ENCODE measurements around the gene SACM1L. TPM values are rescaled to one million over a fixed set of nuclear protein-coding genes. Genes with fewer than 3 reads are reported as not detected.
A peak's percentile ranks its signal among the peaks of the same experiment; 100 is the strongest.

The SACM1L gene
- total RNA-seq, 4 donors from 2014 or later: 7.7 to 28.7 (median 9.1) TPM

GRCh38 chr3:45677033-45677446 lies 12.2 kb upstream of the SACM1L start:
- peak overlapping the region in 2 of 4 donors; percentile 0 to 13 for H3K4me3 ChIP-seq
- TF ChIP-seq CTCF (IDR thresholded peaks at IDR 0.05 in 4 of 5, conservative IDR thresholded peaks at IDR 0.05 in 1 of 5) (no peak), POLR2A (IDR thresholded peaks at IDR 0.05) (peak in 1 of 2 donors; percentile 25)
- H3K27ac ChIP-seq: peak overlapping the region; percentile 94 to 95 (median 94)
- H3K36me3 ChIP-seq: peaks cover 0 to 51% of the 10 kb centered on the region in 2 donors
- H3K9me3 ChIP-seq: no peaks in the 10 kb centered on the region
- H3K27me3 ChIP-seq: no peaks in the 10 kb centered on the region
- peak; percentile 86 to 91 for DNase-seq
- ATAC-seq: peak; percentile 97 to 99
- in situ Hi-C loops (cut with MboI; ENCODE audit: low sequenced_read_pairs in 4 of 4): no loop called here
- intact Hi-C loops (cut with DNase I; ENCODE audit: low total_unique reads): no loop called here
- H3K4me1 ChIP-seq: peaks cover 27 to 40% of the 10 kb centered on the region in 2 donors

GRCh38 chr3:45677841-45678240 lies 11.4 kb upstream of the SACM1L start:
- Histone ChIP-seq H3K27ac (peak overlapping the region; percentile 94 to 95 (median 94)), H3K36me3 (peaks cover 0 to 43% of the 10 kb centered on the region in 2 donors)
- TF ChIP-seq POLR2A (IDR thresholded peaks at IDR 0.05) (no peak), CTCF (IDR thresholded peaks at IDR 0.05 in 4 of 5, conservative IDR thresholded peaks at IDR 0.05 in 1 of 5) (no peak)

GRCh38 chr3:45679805-45680204 lies 9.4 kb upstream of the SACM1L start:
- Histone ChIP-seq H3K4me1 (peaks cover 27 to 43% of the 10 kb centered on the region in 2 donors), H3K9me3 (no peaks in the 10 kb centered on the region), H3K27me3 (no peaks in the 10 kb centered on the region), H3K4me3 (no peak overlapping the region), H3K36me3 (peaks cover 0 to 25% of the 10 kb centered on the region in 2 donors), H3K27ac (peak overlapping the region in 1 of 4 donors; percentile 3)
- in situ Hi-C loops (cut with MboI; ENCODE audit: low sequenced_read_pairs in 4 of 4): no loop called here
- intact Hi-C loops (cut with DNase I; ENCODE audit: low total_unique reads): no loop called here
- no peak for DNase-seq
- TF ChIP-seq CTCF (IDR thresholded peaks at IDR 0.05 in 4 of 5, conservative IDR thresholded peaks at IDR 0.05 in 1 of 5): no peak
- TF ChIP-seq POLR2A (IDR thresholded peaks at IDR 0.05): no peak
- ATAC-seq: no peak

More at GRCh38 chr3:45677841-45678240, 11.4 kb upstream of the SACM1L start:
- peaks cover 27 to 43% of the 10 kb centered on the region in 2 donors for H3K4me1 ChIP-seq
- in situ Hi-C loops (cut with MboI; ENCODE audit: low sequenced_read_pairs in 4 of 4): no loop called here
- H3K4me3 ChIP-seq: no peak overlapping the region
- ATAC-seq (no peak), DNase-seq (no peak)
- H3K9me3 ChIP-seq: no peaks in the 10 kb centered on the region
- no peaks in the 10 kb centered on the region for H3K27me3 ChIP-seq
- intact Hi-C loops (cut with DNase I; ENCODE audit: low total_unique reads): no loop called here

GRCh38 chr3:45681221-45681620 lies 8.0 kb upstream of the SACM1L start:
- in situ Hi-C loops (cut with MboI; ENCODE audit: low sequenced_read_pairs in 4 of 4) (no loop called here), intact Hi-C loops (cut with DNase I; ENCODE audit: low total_unique reads) (no loop called here)
- Histone ChIP-seq H3K9me3 (no peaks in the 10 kb centered on the region), H3K36me3 (peaks cover 0 to 18% of the 10 kb centered on the region in 2 donors), H3K4me1 (peaks cover 24 to 36% of the 10 kb centered on the region in 2 donors), H3K4me3 (no peak overlapping the region), H3K27me3 (no peaks in the 10 kb centered on the region), H3K27ac (peak overlapping the region in 3 of 4 donors; percentile 41 to 71 (median 50))
- DNase-seq (no peak), ATAC-seq (no peak)
- no peak for TF ChIP-seq POLR2A (IDR thresholded peaks at IDR 0.05)

- in situ Hi-C loops (cut with MboI; ENCODE audit: low sequenced_read_pairs in 4 of 4): no loop called here
- H3K36me3 ChIP-seq: peaks cover 0 to 18% of the 10 kb centered on the region in 2 donors
Observed at GRCh38 chr3:45681846-45682245, 7.3 kb upstream of the SACM1L start.

More at GRCh38 chr3:45681846-45682245, 7.3 kb upstream of the SACM1L start:
- Histone ChIP-seq H3K4me1 (peaks cover 18 to 30% of the 10 kb centered on the region in 2 donors), H3K27ac (peak overlapping the region in 3 of 4 donors; percentile 41 to 71 (median 50)), H3K4me3 (no peak overlapping the region), H3K27me3 (no peaks in the 10 kb centered on the region), H3K9me3 (no peaks in the 10 kb centered on the region)
- DNase-seq (no peak), ATAC-seq (no peak)
- intact Hi-C loops (cut with DNase I; ENCODE audit: low total_unique reads): no loop called here
- TF ChIP-seq CTCF (IDR thresholded peaks at IDR 0.05 in 4 of 5, conservative IDR thresholded peaks at IDR 0.05 in 1 of 5): no peak
- no peak for TF ChIP-seq POLR2A (IDR thresholded peaks at IDR 0.05)
